Right hindlimb (tissue), 1 donor: ENCODE measurements around the gene BLNK.

Experiments used
- DNase-seq: peaks from one replicate; pipeline ENCODE4 v3.0.0-alpha.2; 2018

BLNK gene

DNA sequence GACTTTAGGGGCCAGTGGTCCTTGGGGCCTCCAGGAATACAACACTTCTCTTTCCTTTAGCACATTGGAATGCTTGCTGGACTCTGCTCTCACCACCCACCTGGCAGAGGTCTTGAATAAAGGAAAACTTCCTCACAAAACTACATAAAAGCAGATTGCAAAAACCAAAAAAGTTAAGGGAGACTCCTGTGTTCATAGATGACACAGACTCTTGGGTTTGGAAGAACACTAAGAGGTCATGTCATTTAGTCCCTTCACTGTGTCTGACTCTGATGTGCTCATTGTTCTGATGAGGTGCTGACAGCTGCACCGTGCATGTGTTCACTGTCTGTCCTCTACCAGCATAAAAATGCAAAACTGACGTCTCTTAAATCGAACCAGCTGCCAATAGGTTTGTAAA, 11.4 kb downstream of the BLNK start:
- no peak for DNase-seq

DNA sequence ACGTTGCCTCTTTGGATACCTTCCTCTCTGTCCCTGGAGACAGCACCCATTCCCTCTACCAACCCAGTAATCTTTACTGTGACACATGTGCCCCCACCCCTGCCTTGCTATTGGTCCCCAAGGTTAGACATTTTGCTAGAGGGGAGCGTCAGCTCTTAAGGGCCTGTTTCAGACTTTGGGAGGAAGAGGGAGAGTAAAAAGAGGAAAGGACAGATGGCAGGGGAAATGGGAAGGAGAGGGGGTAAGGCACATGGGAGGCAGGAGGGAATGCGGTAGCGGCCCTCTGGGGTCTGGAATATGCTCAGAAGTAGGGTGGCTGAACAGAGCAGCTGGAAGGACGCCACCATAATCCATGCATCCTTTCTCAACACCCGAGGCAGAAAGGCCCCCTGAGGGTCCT, 12.2 kb downstream of the BLNK start:
- no peak for DNase-seq

DNA sequence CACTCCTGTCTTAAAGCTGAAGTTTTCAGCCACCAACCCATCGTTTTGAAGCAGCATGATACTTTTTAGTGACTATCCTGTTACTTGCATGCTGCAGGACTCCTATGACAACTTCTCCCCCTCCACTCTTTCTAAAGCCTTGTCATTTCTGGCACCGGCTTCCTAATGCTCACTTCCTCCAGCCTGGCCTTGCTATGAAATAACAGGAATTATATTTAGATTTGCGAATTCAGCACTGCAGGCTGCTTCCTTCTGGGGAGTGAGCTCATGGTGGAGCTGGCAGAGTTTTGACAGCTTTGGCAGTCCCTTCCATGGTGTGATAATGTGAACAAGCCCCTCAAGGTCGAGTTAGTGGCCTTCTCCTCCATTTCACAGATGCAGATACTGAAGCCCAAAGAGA, 13.4 kb downstream of the BLNK start:
- DNase-seq: peak; percentile 36

DNA sequence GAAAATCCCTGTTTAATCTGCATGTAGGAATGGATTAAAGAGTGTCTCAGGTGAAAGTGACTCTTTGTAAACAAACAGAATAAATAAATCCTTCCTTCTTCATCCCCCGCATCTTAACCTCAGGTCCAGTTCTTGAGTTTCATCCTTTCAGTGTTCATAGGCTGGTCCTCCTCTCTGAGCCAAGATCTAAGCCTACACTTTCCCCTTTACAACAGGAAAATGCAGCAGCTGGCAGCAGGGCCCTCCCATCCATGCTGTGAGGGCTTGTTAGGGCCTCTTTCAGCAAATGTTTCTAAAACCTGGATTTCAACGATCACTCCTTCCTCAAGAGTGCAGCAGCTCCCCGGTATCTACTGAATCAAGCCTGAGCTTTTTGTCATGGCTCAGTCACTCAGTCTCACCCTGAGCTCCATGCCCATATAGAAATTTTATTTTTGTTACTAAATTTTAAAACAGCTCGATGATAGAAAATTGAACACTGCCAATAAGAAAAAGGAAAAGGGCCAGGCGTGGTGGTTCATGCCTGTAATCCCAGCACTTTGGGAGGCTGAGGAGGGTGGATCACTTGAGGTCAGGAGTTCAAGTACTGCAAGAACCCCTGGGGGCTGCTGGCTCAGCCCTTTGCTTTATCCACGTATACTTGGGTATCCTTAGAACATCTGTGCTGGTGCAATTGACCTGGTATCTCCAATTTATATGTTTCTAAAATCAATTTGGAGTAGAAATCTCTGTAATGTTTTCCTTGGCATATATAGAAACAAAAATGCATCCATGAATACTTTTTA, 15.6 kb downstream of the BLNK start:
- no peak for DNase-seq

DNA sequence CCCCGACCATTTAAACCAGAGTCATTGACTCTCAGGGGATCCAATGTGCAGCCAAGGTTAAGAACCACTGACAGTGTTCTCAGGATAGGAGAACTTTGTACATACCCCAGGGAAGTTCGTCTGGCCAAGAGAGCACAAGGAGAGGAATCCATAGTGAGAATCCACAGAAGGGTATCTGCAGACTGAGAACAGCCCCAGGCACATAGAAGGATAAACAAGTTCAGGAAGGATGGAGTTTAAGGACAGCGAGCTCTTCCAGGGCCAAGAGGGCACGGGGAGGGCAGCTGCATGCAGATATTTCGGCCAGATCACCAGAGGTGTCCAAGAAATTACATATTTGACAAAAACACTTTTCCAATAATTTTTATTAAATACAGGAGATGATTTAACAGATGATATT, 16.4 kb downstream of the BLNK start:
- no peak for DNase-seq

DNA sequence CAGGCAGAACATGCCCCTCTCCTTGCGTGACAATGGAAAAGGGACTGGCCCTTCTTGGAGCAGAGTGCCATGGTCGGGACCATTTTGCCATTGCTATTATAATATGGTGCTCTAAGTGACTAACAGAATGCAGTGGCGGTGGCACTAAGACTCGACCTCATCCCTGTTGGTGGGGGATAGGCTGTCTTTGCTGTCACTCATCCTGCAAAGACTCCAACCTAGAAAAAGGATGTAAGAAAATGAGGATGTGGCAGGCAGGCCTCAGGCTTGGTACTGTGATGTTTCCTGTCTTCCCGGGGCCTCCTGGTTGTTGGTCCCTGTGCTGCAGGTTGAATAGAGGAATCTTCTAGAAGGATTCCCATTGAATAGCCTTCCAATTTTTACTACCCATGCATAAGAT, 18.6 kb downstream of the BLNK start:
- no peak for DNase-seq

DNA sequence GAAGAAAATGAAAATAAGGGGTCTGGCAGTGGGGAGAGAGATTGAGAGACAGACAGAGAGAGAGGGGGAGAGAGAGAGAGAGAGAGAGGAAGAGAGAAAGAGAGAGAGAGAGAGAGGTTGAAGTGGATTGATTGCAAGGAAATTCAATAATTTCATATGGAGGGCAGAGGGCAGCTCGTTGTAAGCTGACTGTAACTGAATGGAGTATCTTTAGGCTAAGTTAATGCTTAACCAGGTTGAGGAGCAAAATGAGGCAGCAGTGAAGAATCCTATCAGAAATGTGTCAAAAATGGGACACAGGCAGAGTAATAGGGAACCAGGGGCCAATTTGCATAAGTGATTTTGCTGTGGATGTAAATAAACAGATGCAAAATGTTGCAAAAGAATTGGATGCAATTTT, 21.0 kb downstream of the BLNK start:
- no peak for DNase-seq

DNA sequence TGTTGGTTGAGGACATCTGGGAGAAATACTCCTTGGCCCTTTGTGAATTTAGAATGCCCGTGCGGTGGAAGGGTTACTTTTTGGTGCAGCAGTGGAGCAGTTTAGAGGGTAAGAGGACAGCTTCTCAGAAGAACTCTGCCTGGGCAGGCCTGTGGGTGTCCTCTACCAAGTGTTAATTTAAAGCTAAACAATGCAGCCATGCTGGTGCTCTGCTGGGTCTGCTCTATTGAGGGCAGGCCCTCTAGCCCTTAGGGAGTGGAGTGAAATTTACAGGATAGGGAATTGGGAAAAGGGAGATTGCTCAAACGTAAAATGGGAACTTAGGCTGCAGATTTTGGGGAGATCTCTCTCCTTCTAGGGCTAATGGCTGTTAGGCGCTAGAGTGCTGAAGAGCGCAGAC, 22.1 kb downstream of the BLNK start:
- DNase-seq: no peak

DNA sequence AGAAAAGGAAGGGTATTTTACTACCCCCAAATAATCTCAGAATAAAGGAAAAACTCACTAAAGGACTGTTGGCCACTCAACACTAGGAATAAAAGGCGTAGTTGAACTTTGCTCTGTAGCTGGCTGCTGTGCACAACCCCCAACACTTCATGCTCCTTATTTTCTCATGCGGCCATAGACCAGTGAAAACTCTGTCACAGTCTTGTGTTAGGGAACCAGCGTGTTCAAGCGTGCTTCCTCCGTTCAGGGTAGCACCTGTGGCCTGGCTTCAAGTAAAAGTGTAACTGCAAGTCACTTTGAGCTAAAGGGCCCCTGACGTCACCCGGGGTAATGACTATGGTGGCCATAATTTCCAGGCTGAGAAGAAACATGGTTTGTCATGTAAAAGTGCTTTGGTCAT, 27.0 kb downstream of the BLNK start:
- DNase-seq: no peak

DNA sequence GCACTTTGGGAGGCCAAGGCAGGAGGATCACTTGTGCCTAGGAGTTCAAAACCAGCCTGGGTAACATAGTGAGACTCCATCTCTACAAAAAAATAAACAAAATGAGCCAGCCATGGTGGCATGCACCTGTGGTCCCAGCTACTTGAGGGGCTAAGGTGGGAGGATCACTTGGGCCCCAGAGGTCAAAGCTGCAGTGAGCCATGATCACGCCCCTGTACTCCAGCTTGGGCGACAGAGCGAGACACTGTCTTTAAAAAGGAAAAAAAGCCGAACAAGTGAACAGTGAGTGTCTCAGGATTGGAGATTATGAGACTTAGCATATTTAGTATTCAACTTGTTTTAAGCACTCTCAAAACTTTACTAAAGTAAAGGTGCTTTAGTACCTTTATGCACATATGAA, 28.1 kb downstream of the BLNK start:
- DNase-seq: no peak

DNA sequence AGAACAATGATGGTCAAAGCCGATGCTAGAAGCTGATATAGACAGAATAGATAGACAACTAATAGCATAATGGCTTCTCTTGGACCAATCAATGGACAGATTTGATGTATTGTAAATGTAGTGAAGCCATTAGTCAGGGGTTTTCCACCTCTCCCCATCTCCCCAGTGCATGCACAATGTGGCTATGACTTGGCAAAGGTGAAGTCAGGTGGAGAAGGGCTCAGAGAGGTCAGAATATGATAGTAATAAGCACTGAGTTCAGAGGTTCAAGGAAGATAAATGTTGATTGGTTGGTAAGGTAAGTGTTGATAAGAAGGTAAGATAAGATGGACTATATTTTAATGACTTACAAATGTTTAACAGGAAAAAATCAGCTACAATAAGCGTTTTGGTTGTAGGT, 28.5 kb downstream of the BLNK start:
- no peak for DNase-seq

DNA sequence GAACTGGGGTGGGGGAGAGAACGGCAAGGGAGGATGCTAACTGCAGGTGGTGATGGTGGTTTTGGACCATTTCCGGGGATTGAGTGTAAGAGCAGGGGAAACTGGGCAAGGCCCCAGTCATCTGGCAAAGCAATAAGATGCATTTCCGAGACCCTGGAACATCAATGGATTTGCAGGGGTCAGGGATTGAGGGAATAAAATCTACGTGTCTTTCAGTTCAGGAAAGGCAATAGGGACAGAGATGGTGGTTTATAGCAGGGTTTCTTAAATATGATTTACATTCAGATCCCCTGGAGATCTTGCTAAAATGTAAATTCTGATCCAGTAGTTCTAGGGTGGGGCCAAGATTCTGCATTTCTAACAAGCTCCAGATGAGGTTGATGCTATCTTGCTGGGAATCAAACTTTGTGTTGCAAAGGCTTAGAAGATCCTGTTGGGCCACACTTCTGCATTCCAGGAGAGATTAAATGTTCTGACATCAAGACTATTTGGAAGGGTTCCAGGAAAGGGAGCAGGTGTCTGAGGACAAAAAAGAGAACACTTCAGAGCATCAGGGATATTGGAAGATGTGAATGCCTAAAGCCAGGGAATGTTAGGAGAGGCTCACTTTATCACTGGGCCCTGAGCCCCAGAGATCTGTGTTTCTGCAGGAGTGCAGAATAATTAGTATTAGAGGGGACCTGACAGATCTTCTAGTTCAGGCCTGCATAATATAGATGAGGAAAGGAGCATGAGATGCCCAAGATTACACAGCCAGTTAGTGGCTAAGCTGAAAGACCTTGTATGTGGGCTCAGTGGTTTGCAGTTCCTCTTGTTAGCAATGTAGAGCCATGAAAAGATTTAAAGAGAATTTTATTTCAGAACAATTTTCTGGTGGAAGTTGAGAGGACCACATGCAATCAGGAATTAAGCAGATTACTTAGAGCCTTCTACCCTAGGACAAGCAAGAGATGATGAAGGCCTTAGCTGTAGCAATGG, 32.4 kb downstream of the BLNK start:
- DNase-seq: no peak

DNA sequence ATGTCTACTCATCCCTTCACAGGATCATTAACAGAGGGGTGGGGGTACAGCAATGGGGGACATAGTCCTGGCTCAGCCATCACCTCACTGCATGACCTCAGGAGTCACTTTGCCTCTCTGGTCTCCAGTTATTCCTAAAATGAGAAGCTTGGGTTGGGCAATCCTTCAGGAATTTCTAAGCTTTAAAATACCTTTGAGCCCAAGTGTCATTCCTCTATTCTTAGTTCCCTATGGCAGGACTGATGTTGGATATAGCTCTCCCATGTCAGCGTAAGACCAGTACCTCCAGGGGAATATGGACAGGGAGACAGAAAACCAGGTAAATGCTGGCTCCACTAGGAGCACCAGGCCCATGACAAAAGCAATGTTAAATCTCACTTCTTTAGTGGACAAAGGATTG, 34.5 kb downstream of the BLNK start:
- DNase-seq: no peak

DNA sequence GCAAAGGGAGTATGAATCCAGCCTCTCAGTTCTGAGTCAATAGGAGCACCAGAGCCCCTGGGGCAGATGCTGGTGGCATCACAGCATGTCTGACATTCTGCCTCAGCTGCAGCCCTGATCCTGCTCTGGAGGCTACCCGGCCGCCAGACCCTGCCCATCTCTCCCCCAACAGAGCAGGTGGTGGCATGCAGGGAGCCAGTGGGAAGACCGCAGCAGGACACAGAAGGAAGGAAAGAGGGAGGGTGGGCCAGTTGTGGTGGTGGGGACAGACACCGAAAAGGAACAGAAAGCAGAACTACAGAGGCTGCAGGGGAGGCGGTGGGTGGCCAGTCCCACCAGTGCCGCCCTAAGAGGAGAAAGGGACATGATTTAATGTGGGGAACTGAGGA, 35.3 kb downstream of the BLNK start:
- DNase-seq: no peak

DNA sequence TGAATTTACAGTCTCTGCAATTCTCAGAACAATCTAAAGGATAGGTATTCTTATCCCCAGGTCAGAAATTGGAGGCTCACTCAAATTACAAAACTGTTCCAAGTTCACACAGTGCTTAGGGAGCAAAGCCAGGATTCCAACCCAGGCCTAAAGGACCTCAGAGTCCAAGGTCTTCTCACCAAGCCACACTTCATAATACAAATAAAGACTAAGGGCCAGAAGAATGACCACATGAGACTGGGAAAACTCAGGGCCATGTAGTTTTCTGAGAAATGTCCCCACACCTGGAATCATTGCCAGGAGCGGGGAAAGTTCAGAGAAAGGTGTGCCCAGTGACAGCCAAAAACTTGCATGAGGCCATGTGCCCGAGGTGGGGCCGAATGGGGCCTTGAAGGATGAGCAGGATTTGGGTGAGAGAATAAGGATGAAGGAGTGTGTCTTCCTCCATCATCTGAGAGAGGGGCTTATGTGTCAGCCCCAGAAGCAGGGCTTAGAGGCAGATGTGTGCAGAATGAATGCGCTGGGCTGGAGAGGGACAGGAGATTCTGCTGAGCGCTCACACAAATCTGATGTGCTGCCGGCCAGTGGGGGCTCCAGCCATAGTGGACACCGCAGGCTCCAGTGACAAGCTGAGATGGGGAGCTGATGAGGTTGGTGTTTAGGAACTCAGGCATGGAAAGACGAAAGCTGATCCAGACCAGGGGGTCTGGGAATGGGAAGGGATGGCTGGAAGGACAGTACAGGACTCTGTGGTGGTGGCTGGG, 35.9 kb downstream of the BLNK start:
- no peak for DNase-seq

DNA sequence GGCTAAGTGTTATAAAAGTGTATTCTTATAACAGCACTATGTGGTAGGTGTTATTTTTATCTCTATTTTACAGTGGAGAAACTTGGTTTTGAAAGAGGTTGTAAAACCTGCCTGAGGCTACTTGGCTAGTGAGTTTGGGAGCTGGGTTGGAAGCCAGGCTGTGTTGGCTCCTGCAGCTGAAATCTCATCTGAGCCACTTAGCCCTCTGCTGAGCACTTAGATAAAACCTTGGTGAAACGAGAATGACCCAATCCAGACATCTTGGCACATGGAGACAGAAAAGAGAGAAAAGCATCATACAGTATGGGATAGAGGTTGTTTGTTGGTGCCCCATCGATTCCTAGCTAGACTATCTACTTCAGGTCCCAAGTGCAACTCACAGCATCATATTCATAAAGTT, 37.4 kb downstream of the BLNK start:
- no peak for DNase-seq

DNA sequence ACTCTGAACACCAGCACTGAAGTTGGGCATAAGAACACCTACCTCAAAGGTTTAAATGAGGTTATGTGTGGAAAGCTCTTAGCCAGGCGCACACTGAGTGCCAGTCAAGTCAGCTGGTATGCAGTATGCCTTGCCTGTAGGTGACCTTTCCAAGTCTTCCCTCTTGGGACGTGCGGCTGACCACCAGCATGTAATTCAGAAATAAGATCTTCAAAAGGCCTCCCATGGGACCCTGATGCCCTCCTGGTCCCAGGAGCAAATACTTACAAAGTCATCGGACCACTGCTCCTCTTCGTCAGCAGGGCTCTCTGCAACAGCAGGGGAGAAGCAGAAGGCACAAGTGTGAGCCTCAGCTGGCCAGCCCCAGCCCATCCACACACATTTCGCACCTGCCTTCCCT, 40.8 kb downstream of the BLNK start:
- no peak for DNase-seq

DNA sequence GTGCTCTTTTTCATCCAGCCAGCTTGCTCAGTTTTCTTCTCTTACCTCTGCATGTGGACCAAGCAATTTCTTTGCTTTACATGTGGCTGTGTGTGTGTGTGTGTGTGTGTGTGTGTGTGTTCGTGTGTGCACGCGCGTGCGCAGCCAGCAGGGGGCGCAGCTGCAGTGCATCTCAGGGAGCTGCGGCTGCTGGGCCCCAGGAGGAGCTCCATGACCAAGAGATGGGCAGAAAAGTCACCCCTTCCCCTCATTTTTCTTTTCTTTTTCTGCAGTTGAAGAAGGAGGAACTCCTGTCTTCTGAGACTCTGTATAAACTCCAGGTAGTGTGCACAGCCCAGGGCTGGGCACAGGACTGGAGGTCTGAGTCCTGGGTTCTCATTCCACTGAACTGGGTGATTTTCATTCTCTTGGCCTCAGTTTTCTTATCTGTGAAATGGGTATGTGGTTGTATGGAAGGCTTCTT, 41.8 kb downstream of the BLNK start:
- DNase-seq: peak; percentile 79

DNA sequence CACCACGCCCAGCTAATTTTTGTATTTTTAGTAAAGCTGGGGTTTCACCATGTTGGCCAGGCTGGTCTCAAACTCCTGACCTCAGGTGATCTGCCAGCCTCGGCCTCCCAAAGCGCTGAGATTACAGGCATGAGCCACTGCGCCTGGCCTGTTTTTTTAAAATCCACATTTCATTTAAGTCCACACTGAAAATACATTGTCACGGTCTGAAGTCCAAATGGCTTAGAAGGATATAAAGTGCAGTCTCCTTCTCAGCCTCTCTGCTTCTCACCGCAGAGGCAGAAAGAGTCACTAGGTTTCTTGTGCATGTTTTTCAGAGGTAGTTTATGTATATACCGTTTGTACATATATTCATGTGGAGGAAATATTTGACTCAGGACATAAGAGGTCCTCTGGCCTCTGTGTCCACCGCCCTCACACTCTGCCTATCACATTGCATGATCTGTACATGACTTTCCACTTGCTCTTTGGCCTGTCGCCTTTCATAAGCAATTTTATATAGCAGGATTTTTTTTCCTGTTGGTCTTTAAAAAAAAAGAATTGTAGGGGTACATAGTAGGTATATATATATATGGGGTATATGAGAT, 42.9 kb downstream of the BLNK start:
- DNase-seq: no peak

DNA sequence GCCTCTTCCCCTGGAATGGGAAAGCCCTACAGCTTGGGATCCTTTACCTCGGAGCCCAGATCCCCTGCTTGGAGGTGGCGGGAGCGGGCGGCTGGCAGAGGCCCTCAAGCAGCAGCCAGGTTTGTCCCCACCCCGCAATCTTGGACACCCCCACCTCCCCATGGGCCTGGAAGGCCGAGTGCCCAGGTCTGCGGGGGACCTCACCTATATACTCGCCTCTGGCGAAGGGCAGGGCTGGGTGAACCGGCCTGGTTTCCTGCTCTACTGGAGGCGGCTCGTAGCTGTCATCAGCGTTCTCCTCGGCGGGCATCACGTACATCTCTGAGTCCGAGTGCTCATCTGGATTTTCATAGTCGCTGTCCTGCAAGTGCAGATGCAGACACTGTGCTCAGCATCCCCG, 44.2 kb downstream of the BLNK start:
- no peak for DNase-seq

DNA sequence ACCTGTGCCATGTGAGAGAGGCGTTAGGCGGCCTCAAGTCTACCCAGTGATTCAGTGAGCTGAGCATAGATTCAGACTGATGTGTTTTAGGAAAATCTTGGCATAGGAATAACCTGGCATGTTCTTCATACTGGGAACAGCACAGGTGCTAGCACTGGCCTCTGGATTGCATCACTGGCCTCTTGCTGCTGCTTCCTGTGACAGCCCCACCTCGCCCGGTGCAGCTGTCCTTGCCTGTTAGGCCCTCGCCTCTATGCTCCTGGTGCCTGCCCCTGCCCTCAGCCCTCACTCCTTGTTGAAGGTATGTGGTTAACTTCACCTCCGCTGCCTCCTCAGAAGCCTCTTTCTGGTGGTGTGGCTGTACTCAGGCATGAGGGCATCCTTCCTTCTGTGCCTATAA, 46.2 kb downstream of the BLNK start:
- no peak for DNase-seq

DNA sequence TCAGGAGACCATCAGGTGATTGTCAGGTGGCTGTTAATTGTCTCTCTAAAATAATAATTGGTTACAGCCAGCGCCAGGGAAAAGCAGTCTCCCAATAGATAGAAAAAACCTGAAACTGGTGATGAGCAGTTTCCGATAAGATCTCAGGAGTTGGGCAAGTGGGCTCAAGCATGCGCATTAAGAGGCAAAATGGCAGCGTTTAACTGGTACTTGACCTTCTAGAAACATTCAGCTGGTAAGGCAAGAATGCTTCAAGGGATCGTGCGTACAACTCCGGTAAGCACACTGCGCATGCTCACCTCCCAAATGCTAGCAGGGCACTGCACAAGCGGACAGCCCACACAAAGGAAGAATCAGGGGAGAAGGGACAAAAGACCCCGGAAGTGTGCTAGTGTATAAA, 48.5 kb downstream of the BLNK start:
- no peak for DNase-seq

DNA sequence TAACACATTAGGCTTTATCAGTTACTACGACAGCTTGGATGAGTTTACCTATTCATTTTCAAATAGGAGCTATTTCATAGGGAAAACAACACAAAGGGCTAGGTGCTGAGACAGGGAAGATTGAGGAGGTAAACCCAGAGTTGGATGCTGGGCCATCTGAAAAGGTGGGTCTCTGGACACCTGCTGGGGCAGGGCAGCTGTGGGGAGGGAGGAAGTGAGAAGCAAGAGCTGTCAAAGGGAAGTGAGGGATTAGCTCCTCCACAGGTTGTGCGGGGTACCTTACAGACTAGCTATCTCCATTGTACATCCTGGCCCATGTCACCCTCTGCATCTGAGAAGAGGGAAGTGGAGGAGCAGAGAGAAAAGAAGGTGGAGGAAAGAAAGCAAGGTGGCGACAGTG, 48.9 kb downstream of the BLNK start:
- no peak for DNase-seq
